ENCODE measurements around the gene SIRT2.

DNA sequence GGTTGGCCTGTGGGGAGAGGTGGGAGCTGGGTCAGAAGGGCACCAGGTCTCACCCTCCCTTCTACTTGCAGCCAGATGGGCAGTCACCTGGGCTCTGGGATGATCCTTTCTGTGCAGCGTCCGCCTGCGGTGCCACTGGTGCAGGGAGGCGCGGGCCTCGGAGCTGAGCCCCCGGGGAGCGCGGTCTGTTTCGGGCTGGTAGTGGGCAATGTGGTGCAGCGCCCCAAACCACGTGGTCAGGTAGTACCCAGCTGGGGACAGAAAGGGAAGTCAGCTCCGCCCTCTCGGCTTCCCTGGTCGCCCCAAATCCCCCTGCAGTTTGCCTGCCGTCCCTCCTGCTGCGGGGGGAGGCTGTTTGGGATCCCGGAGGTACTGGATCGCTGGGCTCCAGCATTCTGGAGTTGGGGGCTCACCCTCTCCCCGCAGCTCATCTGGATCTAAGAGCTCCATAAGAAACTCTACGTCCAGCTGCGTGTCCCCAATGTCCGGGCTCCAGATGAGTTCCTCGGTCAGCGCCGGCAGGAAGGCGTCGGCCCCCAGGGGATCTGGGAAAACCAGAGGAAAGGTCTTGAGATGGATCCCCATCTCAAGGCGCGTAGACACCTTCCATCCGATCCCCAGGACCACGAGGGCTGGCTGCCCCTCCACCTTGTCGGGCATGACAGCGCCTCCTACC is 30.1 kb downstream of the SIRT2 start:
- TF ChIP-seq, protein P1, sequence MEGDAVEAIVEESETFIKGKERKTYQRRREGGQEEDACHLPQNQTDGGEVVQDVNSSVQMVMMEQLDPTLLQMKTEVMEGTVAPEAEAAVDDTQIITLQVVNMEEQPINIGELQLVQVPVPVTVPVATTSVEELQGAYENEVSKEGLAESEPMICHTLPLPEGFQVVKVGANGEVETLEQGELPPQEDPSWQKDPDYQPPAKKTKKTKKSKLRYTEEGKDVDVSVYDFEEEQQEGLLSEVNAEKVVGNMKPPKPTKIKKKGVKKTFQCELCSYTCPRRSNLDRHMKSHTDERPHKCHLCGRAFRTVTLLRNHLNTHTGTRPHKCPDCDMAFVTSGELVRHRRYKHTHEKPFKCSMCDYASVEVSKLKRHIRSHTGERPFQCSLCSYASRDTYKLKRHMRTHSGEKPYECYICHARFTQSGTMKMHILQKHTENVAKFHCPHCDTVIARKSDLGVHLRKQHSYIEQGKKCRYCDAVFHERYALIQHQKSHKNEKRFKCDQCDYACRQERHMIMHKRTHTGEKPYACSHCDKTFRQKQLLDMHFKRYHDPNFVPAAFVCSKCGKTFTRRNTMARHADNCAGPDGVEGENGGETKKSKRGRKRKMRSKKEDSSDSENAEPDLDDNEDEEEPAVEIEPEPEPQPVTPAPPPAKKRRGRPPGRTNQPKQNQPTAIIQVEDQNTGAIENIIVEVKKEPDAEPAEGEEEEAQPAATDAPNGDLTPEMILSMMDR (IDR thresholded peaks at IDR 0.05) = no peak
- no peak for TF ChIP-seq POLR2A (IDR thresholded peaks at IDR 0.05)
